RCC 7860 (cell line): ENCODE results near the gene SAMD4B.
A peak's percentile ranks its signal among the peaks of the same experiment; 100 is the strongest.
"Not testable (repeated sequence)": the region's sequence is repeated elsewhere in the genome, so short reads cannot be mapped to it uniquely, and the experiment has no call there.

Source experiments
- DNase-seq: peaks from one replicate; pipeline ENCODE4 v3.0.0-alpha.2; 2015; ENCODE audit warnings: low spot score
- FAIRE-seq: peaks from 2 replicates; lab custom pipeline; 2012; peaks lifted over from hg19 to GRCh38; lab: Jason Lieb, UNC

The SAMD4B gene

DNA sequence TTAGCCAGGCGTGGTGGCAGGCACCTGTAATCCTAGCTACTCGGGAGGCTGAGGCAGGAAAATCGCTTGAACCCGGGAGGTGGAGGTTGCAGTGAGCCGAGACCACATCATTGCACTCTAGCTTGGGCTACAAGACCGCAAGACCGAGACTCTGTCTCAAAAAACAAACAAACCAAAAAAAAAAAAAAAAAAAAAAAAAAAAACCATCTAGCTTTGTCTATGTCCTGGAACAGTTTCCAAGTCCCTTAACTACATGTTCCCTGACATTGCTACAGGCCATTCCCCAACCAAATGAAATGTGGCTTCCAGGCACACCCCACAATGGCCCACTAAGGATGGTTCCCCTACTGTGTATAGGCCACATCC, 32.9 kb upstream of the SAMD4B start:
- FAIRE-seq, DNase-seq: not testable (repeated sequence)

DNA sequence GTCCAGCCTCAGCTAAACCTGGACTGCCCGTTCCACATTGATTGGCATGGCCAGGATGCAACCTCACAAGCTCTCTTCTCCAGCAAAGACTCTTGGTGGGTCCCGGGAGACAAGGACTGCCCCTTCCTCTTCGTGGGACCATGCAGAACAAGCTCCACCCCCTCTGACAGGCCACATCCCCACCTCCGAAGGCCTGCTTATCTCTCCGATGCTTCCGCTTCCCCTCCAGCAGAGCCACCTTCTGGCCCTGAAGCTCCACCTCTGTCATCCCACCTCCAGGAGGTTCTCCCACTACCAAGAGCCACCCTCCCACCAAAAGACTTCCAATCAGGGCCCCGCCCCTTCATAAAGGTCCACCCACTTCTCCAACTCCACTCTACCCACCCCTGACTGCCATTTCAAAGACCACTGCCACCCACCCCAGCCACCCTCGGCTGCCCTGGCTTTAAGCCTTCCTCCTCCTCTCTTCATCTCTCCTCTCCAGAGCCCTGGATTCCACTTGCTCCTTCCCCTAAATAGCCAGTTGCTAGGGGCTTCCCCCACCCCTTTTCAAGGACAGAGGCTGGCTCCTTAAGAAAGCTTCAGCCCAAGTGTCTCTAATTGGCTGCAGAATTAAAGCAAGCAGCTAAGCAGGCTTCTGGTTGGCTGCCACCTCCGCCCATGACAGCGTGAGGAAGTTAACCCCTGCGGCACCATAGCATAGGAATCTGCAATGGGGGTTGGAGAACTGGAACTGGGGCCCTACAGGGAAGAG, 31.5 kb upstream of the SAMD4B start:
- FAIRE-seq: no peak
- DNase-seq: no peak

DNA sequence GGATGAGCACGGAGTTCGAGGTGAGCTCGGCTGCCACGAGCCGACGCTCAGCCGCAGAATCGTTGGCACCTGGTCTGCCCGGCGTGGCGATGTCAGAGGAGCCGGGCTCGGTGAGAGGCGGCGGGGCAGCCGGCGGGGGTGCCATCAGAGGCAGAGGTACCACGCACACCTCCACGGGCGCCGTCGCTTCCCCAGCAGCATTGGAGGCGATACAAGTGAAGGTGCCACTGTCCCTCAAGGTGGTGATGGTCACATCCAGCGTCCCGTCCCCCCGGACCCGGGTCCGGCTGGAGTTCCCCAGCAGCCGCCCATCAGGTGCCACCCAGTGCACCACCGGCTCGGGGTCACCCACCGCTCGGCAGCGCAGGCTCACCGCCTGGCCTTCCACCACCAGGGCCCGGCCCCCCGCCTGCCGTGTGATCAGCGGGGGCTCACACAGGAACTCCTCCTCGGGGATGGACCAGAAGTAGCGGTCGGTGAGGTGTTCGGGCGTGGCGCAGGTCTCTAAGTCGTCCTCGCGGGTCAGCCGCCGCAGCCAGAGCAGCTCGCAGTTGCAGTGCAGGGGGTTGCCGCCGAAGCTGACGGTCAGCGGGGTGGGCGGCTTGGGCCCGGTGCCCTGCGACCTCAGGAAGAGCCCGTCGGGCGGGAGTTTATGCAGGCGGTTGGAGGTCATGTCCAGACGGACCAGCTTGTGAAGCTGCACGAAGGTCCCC, 28.0 kb upstream of the SAMD4B start:
- DNase-seq (no peak), FAIRE-seq (no peak)

DNA sequence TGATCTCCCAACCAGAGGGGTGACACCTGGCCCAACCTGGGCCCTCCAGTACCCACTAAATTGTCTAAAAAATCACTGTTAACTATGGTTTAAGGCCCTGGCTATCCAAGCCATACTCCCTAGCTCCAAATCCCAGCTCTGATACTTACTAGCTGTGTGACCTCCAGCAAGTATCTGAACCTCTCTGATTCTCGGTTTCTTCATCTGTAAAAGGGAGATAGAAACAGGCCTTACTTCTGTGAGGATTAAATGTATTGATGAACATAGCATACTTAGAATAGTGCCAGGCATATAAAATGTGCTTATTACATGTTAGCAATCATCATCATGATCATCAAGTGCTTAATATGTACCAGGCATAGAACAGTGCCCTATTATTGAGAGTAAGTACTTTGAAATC, 26.3 kb upstream of the SAMD4B start:
- DNase-seq (no peak), FAIRE-seq (no peak)

DNA sequence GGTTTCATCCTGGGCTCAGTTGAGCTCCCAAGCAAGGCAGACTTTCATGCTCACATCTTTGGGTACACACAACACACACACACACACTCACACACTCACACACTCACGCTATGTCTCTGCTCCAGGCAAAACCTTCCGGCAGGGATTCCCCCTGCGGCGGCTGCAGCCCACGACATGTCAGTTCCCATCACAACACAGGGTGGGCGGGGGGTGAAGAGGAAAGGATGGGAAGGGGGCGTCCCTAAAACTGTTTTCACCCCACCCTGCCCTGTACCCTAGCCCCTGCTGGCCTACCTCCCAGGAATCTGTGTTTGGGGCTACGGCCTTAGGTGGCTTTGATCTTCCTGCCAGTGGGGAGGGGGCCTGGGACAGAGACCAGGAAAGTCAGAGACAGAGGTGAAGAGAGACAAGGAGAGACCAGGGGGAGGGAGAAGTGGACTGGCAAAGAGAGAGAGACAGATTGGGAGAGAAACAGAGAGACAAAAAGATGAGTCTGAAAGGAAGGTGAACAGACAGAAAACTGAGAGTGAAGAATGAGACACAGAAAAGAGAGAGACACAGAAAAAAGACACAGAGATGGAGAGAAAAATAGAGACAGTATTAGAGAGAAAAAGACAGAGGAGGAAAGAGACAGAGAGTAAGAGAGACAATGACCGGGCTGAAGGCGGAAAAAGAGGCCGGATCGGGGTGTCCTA, 25.4 kb upstream of the SAMD4B start:
- no peak for DNase-seq
- FAIRE-seq: no peak

DNA sequence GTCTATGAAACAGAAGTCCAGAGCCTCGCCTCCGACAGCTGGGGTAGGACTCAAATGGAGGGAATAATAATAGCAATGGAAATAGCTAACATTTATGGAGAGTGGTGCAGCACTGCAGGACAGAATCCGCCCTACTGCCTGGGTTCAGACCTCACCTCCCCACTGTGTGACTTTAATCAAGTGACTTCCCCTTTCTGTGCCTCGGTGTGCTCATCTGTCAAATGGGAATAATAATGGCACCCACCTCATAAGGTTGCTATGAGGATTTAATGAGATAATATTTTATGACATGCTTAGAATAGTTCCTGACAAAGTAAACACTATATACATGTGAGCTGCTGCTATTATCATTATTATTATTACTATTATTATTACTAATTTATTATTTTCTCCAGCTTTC, 24.7 kb upstream of the SAMD4B start:
- FAIRE-seq (no peak), DNase-seq (no peak)

DNA sequence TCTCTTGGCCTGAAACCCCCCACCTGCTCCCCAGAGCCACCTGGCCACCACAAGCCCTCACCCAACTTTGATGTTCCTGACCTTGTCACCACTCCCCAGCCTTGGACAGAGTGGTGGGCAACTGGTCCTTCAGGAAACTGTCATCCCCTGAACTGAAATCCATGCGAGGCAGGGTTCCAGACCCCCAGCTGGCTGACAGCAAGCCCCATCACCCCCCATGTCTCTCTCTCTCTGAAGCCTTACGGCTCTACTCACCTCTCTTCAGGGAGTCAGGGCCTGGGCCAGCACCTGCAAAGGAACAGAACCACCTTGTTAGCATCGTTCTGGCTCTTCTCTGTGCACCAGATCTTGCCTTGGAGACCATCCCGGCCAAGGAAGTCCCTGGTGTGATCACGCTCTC, 24.1 kb upstream of the SAMD4B start:
- DNase-seq (no peak), FAIRE-seq (no peak)

DNA sequence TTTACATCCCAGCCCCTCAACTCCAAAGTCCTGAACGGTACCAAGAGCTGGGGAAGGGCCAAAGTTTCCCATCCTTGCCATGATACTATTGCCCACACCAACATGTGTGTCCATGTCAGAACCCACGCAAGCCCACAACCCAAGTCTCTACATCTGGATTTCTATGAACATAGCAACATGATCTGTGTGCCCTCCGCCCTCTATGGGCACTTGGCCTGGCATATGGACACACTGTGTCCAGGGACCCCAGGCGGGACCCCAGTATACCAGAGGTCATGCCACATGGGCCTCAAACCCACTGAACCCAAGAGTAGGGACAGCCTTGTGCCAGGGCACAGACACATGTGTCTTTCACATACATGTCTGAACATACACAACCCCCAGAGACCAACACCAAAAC, 23.5 kb upstream of the SAMD4B start:
- DNase-seq (no peak), FAIRE-seq (no peak)

DNA sequence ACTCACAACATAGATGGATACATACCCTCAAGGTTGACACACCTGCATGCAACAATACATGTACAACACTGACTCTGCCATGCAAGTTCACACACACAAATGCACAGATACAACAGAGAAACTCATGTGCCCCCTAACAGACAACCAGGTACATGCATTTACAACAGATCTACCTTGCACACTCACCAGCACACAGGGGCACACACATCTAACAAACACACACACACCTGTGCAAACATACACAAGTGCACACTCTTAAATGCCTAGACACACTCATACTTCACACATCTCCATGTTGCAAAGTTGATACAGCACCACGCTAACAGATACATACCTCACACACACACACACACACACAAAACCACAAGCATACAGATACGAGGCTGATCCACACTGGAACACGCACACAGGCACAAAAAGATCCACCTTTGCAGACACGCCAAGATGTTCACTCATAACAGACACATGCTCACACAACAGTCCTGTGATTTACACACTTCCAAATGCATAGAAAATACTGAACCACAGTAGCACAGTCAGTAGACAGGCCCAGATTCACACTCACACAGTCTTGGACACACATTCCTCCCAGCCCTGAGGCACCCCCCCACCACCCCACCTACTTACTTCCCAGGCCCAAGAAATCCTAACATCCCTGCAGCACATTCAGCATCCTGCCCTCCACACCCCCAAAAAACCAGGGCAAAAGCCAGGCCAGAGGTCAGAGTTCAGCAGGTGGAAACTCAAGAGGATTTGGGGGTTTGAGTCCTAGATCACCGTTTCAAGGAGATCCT, 22.9 kb upstream of the SAMD4B start:
- DNase-seq (no peak), FAIRE-seq (no peak)

DNA sequence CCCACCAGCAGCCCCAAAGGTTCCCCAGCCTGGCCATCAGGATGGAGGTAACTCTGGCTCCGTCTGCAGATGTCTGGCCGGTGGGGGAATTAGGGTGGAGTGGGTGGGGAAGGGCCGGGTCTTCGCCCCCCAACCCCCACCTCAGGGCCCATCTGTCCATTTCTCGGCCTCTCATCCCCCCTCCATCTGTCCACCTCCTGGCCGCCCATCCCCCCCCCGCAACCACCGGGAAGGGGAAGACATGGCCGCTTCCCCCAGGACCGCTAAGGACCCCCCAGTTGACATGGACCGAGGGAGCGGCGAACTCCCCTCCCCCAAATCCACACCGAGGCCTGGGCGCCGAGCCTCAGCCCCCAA, 22.4 kb upstream of the SAMD4B start:
- DNase-seq (no peak), FAIRE-seq (no peak)

DNA sequence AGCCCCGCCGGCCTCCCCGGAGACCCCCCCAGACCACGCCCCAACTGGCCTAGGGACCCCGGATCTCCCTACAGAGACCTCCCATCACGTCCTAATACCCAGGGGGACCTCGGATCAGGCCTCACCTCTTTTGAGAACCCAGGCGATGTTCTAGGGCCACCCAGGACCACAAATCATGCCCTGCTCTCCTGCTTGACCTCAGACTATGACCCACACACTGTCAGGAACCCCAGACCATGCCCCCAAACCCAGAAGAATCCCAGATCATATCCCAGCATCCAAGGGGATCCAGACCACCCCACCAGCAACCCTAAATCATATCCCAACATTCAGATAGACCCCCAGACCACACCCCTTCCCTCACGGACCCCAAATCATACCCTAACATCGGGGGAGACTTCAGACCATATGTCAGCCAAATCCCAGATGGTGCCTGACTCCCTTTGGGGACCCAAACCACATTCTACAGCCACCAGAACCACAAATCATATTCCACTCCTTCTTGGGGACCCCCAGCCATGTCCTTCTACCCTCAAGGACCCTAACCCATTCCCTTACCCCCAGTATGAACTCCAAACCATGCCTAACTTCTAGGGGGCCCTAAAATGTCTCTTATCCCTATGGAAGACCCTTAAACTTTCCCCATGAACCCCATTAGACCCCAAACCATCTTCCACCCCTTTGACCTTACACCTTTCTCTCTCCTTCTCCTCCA, 20.9 kb upstream of the SAMD4B start:
- no peak for DNase-seq

DNA sequence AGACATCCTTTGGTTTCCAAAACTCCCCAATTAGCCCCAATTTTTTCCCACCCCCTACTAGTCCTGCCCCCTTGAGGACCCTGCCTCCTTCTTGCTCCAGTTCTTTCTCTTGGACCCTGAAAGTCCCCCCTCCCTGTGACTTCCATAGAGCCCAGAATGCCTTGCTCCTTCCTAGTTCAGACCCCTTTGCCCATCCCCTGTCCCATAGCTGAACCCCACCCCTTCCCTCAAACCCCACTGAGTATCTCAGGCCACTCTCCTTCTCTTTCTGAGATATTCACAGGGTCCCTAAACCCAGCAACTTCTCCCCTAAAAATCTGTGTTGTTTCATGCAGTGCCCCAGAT, 20.4 kb upstream of the SAMD4B start:
- FAIRE-seq: no peak
- DNase-seq: no peak

More for the DNA sequence above, 20.9 kb upstream of the SAMD4B start:
- FAIRE-seq: no peak

DNA sequence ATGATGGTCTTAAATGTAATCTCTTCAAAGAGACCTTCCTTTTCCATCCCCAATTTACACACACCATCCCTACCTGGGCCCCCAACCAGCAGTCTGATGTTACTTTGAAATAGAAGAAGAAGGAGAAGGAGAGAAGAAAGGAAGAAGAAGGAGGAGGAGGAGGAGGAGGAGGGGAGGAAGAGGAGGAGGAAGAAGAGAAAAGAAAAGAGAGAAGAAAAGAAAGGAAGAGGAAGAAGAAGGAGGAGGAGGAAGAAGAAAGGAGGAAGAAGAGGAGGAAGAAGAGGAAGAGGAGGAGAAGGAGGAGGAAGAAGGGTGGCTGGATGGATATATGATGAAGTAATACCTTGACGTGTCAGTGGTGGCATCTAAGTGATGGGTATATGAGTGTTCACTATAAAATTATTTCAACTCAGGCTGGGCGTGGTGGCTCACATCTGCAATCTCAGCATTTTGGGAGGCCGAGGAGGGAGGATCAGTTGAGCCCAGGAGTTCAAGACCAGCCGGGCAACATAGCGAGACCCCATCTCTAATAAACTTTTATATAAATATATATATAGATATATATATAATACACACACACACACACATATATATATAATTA, 17.9 kb upstream of the SAMD4B start:
- DNase-seq (no peak), FAIRE-seq (no peak)

DNA sequence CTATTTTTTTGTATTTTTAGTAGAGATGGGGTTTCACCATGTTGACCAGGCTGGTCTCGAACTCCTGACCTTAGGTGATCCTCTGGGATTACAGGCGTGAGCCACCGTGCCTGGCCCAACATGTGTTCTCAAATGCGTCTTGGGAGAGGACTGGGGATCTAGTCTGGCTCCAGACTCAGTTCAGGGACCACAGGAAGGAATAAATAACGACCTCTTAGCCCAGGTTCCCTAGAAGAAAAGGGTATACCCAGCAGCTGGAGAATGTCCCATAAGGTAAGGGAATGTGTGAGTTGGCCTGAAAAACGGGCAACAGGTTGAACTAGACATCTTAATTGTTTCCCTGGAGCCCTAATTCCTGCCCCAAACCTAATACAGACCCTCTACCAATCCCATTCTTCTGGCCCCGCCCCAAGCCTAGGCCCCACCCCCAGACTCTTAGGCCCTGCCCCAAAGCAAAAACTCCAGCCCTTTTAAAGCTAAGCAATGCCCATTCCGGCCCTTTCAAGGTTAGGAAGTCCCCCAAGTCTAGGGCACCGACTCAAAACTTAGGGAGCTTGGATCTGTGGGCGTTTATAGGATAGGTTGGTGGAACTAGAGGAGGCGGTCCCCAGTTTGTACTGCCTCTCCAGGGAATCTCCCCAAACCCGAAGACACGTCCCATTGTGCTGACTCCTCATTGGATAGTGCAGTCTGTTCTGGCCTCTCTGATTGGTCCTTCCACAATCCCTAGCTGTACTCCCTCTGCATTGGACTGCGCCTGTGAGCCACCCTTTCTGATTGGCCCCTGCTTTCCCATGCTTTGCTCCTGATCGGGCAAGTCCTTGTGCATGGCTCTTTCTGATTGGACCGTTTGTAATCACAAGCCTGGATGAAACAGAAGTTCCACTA, 16.2 kb upstream of the SAMD4B start:
- DNase-seq (no peak), FAIRE-seq (no peak)

DNA sequence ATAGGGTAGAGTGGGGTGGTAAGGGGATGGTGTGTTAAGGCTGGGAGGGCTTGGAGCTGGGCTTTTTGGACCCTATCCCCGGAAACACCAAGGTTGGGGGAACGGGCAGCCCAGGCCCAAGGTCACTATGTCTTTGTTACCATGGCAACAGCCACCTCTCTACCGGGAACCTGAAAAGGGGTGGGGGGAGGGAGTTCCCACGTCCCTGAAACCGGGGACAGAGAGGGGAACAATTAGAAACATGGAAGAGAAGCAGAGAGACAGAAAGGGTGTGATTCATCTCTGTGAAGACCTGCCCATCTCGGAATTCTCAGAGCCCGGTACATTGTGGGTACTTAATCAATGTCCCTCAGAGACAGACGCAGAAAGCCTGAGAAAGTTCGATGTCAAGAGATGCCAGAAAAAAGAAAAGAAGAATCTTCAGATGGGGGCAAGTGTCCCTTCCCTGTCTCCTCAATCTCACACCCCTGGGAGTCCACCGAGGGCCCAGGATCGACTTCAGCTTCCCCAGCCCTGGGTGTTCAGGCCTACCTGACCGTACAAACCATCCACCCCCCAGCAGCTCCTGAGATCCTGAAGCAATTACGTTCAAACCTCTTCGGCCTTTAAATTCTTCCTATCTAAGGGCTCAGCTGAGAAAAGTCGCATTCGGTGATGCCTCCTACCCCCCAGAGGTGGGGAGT, 14.7 kb upstream of the SAMD4B start:
- DNase-seq (no peak), FAIRE-seq (no peak)

DNA sequence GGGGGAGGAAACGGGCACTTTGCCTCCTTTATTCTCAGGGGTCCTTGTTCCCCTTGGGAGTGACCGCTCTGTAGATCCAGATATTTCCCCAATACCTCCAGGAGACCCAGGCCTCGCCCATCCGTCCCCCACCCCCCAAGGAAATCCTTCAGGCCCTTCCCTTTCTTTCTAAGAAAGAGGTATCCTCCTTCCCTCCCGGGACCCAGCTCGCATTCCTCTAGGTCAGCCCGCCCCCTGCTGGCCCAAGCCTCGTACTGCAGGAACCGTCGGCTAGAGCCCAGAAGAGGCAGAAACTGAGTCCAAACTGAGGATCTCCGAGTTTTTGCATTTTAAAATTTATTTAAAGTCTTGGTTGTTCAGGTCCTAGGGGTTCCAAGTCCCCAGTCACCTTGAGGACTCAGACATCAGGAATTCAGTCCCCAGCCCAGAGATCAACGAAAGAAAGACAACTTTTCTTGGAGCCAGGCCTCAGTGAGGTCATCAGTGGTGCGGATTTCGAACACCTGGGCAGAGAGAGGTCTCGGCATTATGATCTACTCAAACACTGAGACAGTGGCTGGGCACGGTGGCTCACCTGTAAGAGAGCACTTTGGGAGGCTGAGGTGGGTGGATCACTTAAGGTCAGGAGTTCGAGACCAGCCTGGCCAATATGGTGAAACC, 14.0 kb upstream of the SAMD4B start:
- no peak for FAIRE-seq
- peak; percentile 41 for DNase-seq

DNA sequence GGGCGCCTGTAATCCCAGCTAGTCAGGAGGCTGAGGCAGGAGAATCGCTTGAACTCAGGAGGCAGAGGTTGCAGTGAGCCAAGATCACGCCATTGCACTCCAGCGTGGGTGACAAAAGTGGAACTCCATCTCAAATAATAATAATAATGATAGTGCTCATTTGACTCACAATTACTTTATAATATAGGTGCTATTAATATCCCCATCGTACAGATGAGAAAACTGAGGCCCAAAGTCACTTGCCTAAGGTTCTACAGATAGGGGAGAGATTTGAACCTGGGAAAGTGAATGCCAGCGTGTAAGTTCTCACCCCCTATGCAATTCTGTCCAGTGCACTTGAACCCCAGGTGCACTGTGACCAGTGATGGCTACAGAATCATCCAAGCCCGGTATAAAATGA, 12.3 kb upstream of the SAMD4B start:
- no peak for FAIRE-seq
- DNase-seq: no peak

DNA sequence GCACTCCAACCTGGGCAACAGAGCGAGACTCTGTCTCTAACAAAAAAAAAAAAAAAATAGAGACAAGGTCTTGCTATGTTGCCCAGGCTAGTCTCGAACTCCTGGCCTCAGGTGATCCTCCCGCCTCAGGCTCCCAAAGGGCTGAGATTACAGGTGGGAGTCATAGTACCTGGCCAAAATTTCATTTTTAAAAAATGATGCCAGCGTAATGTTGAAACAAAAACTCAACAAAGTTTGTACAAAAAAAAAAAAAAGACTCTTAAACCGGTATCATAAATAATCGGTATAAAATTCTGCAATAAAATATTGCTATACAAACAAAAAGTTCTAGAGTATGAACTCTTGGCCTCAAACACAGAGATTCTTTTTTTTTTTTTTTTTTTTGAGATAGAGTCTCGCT, 9.9 kb upstream of the SAMD4B start:
- no peak for FAIRE-seq

More for the DNA sequence above, 9.9 kb upstream of the SAMD4B start:
- DNase-seq: no peak
